Activated gamma-delta T cell (primary cell): Measurements from ENCODE around the gene PPP1R3E.
"Not testable (repeated sequence)": the region's sequence is repeated elsewhere in the genome, so short reads cannot be mapped to it uniquely, and the experiment has no call there.

Experiments
- DNase-seq: peaks from one replicate; lab custom pipeline; 2025; lab: John Stamatoyannopoulos, UW

PPP1R3E gene

GRCh38 chr14:23297611-23298277, 4.9 kb downstream of the PPP1R3E start:
- DNase-seq, result no peak

DNA sequence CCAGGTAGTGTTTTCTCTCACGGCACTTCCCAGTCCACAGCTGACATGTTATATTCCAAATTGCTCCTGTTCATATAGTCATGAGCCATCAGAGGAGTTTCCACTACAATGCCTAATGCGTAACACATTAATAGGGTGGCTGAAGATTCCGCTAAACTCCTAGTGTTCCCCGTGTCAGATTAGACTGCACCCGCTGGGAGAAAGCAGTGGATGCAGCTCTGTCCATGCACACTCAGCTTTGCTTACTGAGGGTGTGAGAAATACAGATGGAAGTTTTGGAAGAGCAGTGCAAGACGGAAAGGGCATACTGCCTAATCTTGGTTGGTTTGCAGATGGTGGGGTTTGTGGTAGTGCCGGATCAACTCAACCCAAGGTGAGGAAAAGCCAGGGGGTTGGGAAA, 5.6 kb downstream of the PPP1R3E start:
- no peak for DNase-seq

- DNase-seq, result no peak
Measured at GRCh38 chr14:23296012-23296777, 6.5 kb downstream of the PPP1R3E start.

DNA sequence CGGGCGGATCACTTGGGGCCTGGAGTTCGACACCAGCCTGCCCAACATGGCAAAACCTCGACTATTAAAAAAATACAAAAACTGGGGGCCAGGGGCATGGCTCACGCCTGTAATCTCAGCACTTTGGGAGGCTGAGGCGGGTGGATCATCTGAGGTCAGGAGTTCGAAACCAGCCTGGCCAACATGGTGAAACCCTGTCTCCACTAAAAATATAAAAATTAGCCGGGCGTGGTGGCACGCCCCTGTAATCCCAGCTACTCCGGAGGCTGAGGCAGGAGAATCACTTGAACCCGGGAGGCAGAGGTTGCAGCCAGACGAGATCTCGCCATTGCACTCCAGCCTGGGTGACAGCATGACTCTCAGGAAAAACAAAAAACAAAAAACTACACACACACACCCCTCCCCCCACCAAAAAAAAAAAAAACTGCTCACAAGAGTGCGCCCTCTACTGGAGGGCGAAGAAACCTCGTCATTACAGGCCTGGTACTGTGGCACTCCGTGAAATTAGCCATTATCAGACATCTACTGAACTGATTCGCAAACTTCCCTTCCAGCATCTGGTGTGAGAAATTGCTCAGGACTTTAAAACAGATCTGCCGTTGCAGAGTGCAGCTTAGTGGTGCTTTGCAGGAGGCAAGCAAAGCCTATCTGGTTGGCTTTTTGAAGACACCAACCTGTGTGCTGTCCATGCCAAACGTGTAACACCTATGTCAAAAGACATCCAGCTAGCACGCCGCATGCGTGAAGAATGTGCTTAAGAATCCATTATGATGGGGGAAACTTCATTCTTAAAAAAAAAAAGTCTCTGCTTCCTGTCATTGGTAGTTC, 7.7 kb downstream of the PPP1R3E start:
- no peak for DNase-seq

GRCh38 chr14:23286902-23287479, 15.7 kb downstream of the PPP1R3E start:
- no peak for DNase-seq

DNA sequence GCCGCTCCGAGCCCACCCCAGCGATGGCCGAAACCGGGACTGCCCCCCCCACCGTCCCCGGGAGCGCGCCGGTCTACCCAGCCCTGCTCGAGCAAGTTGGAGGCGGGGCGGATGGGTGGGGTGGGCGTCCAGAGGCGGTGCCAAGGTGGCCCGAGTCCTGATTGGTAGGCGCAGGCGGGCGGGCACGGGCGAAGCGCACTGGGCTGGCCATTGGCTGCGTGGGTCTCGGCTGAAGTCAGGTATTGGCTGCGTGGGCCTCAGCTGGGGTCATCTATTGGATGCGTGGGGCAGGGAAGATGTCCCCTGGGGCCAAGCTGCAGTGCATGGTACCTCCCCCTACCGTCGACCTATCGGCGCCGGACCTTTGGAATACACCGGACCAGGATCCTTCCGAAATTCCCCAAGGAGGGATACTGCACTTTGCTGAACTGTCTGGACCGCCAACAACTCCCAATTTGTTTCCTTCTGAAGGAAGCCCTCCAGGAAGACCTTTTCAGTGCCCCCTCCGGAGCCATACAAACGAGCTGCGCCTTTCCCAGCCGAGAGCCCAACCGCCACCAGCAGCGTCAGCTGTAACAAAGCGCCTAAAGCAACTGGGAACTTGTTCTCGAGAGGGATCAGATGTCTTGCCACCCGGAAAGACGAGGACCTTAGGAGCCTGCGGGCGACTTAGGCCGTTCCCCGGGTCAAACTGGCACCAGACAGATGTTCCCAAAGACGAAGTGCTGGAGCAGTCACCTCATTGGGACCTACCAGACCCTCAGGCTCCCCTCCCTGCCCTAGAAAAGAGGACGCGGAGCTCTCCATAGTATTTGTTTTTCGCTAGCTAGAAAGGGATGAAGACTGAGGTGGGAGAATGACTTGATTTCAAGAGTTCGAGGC, 16.4 kb downstream of the PPP1R3E start, which contains the start of gene HOMEZ:
Gene HOMEZ, minus strand, starts transcription at position 113 of the 882 bp plus-strand sequence. CDS start 180 bp downstream, outside the sequence.
- DNase-seq, result peak; percentile 95

- DNase-seq, result no peak
Measured at GRCh38 chr14:23285530-23286019, 17.1 kb downstream of the PPP1R3E start.

GRCh38 chr14:23284654-23285529, 17.8 kb downstream of the PPP1R3E start:
- no peak for DNase-seq

DNA sequence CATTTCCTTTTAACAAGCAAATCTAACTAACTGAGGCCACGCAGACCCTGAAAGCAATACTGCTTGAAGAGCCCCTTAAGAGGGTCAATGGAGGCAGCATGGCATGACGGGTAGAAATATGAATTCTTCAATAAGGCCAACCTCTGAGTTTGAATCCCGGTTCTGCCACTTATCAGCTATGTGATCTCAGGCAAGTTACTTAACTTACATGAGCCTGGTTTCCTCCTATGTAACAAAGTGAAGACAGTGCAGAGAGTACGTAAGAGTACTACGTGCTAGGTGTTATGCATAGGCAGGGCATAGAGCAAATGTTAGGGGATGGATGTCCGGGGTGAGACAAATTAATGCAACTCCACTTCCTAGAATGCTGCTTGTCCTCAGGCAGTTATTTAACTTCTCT, 21.4 kb downstream of the PPP1R3E start:
- DNase-seq, result no peak

GRCh38 chr14:23277928-23278327, 24.7 kb downstream of the PPP1R3E start:
- DNase-seq, result not testable (repeated sequence)

DNA sequence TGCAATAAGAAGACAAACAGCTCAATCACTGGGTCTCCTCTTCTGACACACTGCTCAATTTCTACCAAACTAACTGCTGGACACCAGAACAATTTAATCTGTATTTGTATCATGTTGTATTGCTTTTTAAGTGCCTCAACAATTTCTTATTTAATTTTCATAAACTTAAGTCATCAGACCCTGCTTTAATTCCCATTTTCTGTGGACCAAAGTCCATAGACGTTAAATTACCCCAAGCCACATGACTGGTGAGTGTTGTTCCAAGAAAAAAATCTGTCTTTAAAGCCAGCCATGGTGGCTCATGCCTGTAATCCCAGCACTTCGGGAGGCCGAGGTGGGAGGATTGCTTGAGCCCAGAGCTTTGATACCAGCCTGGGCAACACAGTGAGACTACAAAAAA, 25.5 kb downstream of the PPP1R3E start:
- no peak for DNase-seq

GRCh38 chr14:23275412-23275811, 27.2 kb downstream of the PPP1R3E start:
- no peak for DNase-seq

GRCh38 chr14:23269193-23269592, 33.5 kb downstream of the PPP1R3E start:
- DNase-seq, result no peak

DNA sequence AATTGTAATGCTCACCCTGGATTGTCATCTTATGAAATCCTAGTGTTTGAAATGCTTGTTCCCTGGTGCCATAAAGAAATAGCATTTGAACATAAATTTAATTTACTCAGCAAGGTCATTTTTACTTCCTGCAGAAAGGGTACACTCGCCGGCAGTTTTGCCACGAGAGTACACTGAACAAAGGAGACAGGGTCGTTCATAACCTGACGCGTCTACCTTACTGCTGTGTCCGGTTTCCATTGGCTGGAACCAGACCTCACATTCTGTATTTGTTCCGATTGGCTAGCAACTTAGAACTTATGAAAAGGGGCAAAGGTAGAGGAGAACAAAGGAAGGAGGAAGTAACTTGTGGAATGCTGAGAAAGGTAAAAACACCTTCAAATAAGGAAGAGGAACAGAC, 41.8 kb downstream of the PPP1R3E start:
- not testable (repeated sequence) for DNase-seq

DNA sequence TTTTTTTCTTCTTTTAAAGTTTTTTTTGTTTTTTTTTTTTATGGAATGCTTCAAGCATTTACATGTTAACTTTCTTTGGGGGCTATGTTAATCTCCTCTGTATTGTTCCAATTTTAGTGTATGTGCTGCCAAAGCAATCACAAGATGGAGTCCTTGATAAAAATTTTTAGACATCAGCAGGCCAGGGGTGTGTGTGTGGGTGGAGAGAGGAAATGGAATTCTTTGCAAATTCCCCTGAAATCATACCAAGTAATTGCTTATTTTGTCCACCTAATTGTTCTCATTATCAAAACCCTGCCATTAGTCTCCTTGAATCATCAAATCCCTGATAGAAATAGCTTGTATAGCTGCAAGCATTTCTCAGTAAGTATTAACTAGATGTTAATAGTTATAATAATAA, 43.2 kb downstream of the PPP1R3E start:
- no peak for DNase-seq

GRCh38 chr14:23258256-23258655, 44.4 kb downstream of the PPP1R3E start:
- DNase-seq, result no peak

DNA sequence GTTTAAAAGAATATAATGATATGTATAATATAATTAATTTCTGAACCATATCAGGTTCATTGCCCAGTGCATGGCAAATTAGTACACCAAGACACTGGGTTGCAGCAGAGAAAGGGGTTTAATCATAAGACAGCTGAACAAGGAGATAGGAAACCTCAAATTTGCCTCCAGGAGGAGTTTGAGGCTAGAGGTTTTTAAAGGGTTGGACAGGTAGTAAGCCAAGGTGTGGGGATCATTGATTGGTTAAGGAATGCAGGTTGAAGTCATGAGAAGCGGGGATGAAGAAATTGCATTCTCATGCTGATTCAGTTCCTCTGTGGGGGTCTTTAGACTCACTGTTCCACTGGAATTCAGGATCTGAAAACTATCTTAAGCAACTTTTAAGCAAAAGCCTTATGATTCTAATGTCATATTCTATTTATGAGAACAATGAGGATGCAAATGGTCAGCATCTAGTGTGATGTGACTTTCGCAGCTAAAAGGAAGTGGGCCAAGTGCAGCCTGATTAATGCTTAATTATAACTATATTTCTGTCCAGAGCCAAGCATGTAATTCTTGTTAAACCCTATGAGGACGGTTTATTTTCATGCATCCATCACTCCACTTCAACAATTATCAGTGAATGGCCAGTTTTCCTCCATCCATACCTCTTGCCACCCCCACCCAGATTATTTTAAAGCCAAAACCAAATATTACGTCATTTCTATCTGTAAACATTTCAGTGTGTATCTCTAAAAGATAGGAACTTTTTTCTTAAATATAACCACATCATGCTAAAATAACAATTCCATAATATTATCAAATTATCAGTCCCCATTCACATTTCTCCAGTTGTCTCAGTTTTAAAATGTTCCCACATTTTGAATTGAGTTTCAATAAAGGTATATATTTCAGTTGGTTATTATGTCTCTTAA, 50.0 kb downstream of the PPP1R3E start:
- no peak for DNase-seq

- DNase-seq, result no peak
Measured at GRCh38 chr14:23252006-23252405, 50.7 kb downstream of the PPP1R3E start.

GRCh38 chr14:23249824-23250223, 52.8 kb downstream of the PPP1R3E start:
- DNase-seq, result no peak
